ENCODE results near the gene SALL1.

Gene SALL1

DNA sequence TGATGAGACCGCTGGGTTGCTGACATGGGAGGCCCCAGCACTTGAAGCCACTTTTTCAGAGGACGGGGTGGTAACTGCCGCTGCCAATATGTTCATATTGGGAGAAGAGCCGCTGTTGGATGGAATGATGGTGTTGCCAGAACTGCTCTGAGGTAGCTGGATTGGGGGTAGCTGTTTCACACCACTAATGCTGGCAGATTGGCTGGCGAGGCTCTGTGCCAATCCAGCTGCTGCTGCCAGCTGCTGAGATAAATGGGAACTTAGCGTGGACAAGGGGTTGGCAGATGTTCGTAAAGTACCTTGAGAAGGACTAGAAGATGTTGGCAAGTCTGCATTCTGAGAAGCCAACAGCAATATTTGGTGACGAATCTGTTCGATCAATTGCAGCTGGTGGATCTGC, 10.0 kb downstream of the SALL1 start:
- DNase-seq (ENCODE audit: low read depth in 2 of 2) = no peak

DNA sequence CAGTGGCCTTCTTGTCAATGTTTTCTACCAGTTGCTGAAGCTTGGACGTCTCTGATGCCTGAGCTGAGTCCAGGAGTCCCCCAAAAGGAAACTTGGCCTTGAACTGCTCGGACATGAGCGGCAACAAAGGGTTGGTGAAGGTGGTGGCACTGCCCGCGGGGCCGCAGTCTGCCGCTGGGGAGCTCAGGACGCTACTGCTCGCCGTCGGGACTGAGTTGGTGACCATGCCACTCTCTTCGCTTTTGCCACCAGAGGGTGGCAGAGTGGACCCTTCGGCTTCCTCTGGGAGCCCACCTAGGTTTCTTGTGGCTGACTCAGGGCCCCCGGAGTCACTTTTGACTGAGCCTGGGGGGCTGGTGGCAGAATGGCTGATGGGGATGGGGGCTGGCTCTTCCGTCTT, 11.0 kb downstream of the SALL1 start:
- DNase-seq (ENCODE audit: low read depth in 2 of 2) = no peak

DNA sequence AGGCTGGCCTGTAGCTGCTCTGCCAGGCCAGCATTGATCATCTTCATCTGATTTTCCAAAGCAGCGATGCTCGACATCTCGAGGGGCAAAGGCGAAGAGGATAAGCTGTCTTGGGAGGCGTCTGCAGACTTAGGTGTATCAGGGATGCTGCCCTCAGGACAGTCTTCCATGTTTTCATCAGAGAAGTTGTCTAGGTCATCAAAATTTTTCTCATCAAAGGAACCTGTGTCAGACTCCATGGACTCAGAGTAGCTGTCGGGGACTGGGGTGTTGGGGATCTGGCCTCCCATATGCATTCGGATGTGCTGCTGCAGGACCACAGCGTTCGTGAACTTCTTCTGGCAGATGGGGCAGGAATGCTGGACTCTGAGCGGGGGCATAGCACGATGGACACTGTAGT, 11.5 kb downstream of the SALL1 start:
- DNase-seq (ENCODE audit: low read depth in 2 of 2) = no peak

DNA sequence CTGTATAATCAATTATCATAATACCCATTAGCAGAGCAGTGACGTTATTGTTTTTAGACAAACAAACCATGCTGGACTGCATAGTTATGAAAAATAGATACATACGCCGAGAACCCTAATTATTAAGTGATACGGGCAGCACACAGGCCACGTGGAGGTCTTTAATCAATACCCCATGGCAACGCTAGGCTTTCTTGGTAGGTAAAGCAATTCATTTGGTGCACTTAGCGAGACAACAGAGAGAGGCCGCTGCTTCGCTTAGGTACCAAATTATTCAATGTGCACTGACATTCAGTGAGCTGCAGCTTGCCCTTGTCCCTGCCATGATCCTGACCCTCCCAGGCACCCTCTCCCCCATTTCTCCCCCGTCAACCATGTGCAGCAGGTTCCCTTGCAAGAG, 12.9 kb downstream of the SALL1 start:
- no peak for DNase-seq (ENCODE audit: low read depth in 2 of 2)

DNA sequence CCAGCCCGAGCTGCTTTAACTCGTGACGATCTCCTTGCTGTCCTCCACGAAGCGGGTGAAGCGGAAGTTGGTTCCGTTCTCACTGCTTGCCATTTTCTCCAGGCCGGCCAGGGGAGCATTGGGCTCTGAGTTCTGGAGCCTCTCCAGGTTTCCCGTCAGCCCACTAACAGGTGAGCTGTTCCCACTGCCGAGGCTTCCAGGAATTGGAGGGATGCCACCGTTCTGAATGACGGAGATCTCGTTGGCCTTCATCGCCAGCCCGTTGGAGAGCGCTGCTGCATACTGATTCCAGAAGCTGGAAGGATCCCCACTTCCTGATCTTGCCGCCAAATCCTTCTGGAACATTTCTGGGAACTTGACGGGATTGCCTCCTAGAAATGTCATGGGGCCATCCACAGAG, 14.0 kb downstream of the SALL1 start:
- no peak for DNase-seq (ENCODE audit: low read depth in 2 of 2)

DNA sequence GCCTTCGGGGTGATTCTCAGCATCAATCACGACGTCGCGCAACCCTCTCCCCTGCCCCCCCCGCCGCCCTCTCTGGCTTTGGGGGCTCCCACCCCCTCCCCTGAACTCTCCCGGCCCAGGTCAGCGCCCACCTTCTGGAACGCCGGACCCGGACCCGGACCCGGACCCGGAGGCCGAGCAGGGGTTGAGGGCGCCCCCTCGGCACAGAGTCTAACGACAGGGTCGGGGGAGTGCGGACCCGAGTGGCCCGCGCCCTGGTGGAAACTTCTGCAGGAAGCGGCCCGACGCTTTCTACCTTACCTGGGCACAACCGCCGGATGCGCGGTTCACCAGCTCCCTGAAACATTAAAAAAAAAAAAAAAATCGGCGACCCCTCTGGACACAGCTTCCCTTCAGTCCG, 16.2 kb downstream of the SALL1 start:
- DNase-seq (ENCODE audit: low read depth in 2 of 2) = no peak

DNA sequence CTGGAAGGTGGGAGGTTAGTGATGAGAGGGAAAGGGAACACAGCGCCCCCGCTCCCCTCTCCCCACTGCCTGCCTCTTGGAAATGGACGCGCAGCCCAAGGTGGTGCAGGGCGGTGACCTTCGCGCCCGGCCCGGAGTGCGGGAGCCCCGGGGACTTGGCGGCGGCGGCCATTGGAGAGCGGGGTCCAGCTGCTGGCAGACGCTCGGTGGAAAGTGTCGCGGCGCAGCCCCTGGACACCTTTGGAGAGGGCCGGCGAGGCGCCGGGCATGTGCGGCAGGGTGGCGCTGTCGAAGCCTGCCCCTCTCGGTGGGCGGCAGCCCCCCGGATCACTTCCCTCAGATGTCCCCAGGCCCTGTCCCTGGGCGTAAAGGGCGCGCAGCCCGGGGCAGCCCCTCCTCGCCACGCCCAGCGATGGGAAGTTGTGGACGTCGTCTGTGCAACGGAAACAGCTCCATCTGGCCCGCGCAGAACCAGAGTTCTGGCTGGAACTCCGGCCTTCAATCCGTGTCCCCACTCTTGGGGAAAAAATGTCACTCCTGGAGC, 16.7 kb downstream of the SALL1 start:
- no peak for DNase-seq (ENCODE audit: low read depth in 2 of 2)

DNA sequence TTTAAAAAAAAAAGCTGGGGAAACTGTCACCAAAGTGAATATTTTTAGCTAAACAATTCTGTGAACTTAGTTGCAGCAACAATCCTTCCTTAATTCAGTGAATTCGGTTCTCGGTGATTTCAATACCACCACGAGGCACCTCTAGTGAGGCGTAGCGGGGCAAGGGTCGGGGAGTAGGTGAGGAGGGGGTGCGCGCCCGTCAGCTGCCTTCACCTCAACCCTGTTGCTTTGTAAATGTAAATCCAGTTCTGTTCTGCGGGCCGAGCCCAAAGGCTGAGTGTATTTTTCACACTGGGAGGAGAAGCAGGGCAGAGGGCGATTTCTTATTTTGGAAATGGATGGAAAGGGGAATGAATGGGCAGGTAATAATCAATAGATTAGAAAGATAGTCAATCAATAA, 17.4 kb downstream of the SALL1 start:
- DNase-seq (ENCODE audit: low read depth in 2 of 2) = no peak

DNA sequence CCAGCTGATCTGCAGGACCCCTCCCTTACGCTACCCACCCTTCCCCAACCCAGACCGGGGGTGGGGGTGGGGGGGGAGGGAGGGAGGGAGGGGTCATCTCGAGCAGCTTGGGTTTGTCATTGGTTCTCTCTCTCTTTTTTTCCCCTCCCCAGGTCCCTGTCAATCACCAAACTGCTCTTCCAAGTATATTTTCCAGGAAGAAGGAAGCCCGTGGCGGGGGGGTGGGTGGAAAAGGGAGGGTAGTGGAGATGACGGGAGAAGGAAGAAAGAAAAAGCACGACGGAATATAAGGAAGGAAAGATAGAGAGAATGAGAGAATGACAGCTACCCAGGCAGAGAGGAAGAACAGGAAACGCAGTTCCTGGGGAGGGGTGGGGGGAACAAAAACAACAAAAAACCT, 17.9 kb downstream of the SALL1 start:
- no peak for DNase-seq (ENCODE audit: low read depth in 2 of 2)

DNA sequence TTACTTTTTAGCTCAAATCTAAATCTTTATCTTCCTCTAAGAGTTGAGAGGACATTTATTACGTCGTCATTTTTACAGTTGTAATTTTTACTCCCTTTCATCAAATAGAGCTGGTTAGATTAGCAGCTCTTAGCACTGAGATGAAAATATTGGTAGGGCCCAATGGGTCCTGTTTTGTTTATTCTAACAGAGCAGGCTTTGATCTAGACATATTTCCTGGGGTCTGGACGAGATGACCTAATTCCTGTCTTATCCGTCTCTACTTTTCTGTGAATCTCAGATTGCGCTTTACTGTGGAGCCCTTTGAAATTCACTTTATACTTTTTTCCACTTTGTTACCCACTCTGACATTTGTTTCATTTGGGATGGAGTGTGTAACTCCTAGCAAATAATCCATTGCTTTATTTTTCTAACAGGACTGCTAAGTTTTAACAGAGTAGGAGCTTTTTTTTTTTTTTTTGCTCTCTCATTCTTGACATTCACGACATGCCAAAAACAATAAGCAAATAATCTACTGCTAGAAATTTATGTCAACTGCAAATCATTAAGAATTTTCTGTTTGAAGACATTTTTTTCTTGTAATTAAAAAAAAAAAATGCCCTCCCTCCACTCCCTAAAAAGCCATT, 18.5 kb downstream of the SALL1 start:
- DNase-seq (ENCODE audit: low read depth in 2 of 2) = no peak

DNA sequence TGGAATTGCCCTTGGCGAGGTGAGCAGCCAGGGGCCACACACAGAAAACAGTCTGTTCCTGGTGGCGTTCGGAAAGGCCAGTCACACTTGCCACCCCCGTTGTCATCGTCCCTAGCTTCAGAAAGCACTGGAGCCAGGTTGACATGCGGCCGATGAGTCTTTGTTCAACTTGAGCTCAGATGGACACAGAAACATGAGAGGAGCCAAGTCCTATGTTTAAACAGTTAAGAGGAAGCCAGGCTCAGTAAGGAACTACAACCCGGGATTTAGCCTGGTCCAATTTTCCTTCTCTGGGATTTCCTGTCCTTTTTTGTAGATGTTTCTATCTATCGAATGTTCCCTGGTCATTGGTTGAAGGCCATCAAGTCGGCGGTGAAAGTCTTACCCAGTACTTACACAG, 19.5 kb downstream of the SALL1 start:
- no peak for DNase-seq (ENCODE audit: low read depth in 2 of 2)

DNA sequence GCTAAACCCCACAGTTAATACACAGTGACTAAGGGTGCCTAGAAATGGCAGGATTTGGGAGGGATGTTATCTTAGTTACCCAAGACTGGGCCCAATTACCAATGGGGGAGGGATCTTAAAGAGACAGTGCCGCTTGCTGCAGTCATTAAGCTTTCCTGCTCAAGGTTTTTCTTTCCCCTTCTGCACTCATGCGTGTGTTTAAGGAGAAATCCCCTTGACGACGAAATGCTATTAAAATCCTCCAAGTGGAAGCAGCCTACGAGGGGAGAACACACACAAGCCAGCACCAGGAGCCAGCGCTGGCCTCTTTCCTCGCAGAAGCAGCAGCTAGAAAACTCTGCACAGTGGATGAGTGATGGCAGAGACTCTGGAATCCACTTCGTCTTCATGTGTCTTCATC, 22.0 kb downstream of the SALL1 start:
- no peak for DNase-seq (ENCODE audit: low read depth in 2 of 2)

DNA sequence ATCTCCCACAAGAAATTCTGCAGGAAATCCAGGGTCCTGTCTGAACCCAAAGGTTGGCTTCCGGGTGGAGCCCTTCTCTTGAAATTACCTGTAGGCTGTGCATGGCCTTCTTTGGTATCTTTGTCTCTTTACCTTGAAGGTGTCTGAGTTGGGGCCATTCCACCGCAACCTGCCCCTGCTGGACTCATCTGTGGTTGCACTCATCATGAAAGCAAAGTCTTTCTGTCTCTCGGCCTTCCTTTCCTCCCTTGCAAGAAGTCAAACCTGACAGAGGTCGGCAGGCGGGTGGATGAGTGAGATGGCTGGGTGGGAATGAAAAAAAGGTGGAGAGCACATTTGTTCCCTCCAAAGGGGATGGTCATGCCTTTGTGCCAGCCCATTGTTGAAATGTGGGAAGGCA, 25.1 kb downstream of the SALL1 start:
- DNase-seq (ENCODE audit: low read depth in 2 of 2) = no peak

DNA sequence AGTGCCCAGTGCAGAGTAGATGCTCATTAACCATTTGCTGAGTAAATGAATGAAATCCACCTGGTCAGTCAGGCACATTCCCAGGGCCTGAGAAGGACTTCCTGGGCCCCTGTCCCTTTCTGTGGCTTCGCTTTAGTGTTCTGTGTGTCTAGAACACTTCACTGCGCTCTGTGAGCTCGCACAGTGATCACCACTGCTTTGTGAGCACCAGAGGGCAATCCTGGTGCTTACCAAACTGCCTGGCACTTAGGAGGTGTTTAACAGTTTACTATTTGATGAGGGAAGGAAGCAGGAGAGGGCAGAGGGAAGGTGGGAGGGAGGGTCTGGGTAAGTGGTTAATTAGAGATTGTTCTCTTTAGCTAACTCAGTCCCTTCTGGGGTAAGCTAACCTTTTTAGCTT, 26.2 kb downstream of the SALL1 start:
- DNase-seq (ENCODE audit: low read depth in 2 of 2) = no peak

DNA sequence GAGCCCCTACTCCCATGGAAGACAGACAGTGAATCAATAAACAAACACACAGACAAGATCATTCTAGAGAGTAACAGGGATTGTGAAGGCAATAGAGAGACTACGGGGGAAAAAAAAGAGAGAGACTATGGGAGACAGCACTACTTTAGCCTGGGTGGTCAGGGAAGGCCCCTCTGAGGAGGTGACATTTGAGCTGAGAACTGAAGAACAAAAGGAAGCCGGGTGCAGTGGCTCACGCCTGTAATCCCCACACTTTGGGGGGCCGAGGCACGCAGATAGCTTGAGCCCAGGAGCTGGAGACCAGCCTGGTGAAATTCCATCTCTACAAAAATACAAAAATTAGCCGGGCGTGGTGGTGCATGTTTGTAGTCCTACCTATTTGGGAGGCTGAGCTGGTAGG, 29.2 kb downstream of the SALL1 start:
- DNase-seq (ENCODE audit: low read depth in 2 of 2) = no peak

DNA sequence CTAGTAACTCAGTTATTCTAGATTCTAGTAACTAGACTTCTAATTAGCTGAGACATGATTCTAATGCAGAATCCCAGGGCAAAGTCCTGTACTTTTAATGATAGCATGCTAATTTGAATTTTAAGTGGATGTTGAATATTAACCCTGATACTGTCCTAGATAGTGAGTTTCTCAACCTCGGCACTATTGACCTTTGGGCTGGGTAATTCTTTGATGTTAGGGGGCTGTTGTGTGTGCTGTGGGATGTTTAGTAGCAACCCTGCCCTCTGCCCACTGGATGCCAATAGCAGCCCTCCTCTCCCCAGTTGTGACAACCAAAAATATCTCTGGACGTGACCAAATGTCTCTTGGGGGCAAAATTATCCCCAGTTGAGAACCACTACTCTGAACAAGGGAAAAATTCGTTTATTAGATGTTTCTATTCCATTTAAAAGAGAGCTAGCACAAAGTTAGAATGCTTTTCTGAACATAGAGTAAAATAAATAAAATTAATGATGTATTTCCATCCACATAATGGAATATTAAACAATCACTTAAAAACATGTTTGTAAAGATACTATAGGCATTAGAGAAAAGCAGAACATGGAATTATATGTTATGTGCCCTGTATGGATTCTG, 30.2 kb downstream of the SALL1 start:
- DNase-seq (ENCODE audit: low read depth in 2 of 2) = no peak

DNA sequence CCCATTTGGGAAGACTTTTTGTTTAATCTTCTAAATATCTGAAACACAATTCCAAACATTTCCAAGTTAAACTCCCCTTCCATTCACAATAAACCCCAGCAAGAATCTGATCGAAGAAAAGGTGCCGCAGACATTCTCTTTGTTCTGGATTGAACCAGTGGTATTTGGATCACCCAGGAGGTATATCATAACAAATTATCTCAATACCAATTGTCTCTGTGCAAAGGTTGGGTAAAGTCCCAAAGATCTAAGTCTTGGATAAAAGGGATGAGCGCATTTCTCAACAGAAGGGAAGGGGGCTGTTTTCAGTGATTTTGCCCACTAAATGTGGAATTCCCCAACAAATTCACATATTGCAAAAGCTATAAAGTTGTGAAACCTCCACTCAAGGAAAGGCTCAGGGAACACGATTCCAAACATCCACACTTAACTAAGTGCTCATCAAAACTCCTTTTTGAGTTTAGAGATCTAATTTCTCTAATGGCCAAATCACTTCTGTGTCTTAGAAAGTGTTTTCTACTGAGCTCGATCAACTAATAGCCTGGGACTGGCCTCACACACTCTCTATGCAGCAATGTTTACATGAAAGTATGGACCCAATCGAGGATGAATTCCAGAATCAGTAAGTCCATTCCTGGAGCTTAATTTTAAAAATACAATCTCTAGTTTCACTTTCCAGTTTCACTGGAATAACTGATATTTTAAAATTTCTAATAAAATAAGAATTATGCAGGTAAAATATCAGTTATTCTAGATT, 30.9 kb downstream of the SALL1 start:
- DNase-seq (ENCODE audit: low read depth in 2 of 2) = no peak

DNA sequence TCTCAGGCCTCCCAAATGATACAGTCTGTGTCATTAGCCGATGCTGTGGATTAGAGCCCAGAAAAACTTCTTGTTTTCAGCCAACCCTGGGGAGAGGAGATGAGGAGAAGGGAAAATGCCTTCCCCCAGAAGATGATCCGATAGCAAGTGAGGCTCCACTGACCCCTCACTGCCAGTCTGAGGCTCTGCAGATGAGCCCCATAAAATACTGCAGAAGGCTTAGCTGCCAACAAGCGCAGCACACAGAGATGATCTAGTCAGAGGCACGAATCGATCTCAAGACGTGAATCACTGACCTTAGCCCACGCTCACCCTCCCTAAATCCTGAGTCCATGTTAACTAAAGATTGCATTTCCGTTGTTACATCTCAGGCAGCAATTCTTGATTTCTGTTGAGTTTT, 31.5 kb downstream of the SALL1 start:
- no peak for DNase-seq (ENCODE audit: low read depth in 2 of 2)

DNA sequence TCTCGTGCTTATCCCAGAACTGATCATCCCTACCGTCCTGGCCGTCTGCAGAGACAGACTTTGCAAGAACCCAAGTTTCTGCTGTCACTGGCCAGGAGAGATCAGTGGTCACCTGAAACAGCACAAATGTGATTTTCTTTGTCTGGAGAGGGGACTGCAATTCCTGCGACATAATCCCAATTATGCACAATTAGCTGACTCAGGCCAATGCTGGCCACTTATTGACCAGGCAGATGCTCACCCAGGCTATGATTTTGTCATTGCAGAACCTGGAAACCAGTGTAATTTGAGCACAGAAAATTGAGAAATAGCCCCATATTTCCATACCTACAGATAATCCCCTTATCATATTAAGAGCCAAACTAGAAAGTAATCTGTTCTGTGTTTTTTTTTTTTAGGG, 34.7 kb downstream of the SALL1 start:
- no peak for DNase-seq (ENCODE audit: low read depth in 2 of 2)

DNA sequence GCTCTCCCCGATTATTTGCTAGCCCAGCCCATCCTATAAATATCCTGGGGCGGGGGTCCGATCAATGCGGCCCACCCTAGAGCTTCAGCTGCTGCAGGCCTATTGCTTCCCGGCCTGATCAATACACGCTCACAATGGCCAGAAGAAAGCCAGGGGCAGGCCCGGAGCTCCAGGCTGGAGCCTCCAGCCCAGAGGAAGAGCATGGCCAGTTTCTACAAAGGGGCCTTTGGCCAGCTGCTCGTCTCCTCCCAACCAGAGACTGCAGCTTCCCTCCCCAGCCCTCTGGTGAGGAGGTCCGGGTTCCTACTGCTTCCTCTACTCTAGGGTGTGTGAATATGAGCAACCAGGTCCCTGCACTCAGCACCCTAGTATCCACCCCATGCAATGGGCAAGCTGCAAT, 36.7 kb downstream of the SALL1 start:
- DNase-seq (ENCODE audit: low read depth in 2 of 2) = no peak

DNA sequence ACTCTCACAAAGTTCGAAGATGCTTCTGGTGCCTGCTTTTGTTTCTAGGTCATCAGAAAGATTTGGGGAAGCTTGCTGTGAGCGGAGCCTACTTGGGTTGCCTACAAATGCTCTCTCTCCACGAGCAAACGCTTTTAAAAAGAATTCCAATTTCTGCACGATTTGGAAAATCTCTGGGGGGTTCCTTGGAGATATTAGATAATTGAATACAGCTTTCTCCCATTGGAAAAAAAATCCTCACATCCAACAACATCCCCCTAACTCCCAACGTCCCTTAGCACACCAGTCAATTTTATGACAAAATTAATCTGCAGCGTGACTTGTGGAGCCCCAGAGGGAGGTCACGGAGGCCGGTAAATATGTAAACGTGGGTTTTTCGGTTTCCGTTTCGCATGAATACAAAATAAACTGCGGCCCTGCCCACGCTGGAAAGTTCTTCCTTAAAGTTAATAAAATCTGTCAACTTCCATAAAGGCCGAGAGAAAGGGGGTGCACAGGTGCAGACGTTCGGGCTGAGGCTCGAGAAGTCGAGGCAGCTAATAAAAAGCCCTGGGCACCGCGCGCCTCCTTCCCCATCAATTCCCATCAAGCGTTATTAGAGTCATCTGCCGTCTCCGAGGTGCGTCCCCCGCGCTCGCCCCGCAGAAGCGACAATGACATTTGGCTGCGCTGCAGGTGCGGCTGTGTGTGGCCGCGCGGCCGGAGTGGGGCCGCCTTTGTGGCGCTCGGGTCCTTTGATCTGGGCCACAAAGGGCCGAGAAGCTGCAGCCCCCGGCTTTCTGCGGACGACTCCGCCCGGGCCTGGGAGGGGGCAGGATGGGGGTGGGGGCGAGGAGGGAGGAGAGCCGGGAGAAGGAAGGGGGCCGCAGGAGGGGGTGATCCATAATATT, 37.6 kb downstream of the SALL1 start:
- no peak for DNase-seq (ENCODE audit: low read depth in 2 of 2)

DNA sequence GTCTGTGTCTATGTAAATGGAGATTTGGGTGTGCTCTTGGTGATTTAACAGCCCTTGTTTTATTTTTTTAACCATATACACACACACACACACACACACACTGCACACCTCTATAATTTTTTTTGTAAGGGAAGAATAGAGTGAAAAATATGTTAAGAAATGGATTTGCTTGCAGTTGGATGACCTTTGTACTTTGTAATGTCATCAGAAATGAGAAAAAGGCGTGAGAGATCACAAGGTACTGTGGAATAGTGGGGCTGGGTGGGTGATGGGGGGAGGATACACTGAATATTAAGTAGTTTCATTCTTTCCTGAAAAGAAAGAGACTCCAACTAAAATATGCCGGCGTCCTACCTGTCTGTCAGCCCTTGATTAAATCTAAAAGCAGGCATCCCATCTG, 38.7 kb downstream of the SALL1 start:
- no peak for DNase-seq (ENCODE audit: low read depth in 2 of 2)
